GM18502 (cell line): ENCODE results near the gene TCN2.
"Not testable (repeated sequence)": the region's sequence is repeated elsewhere in the genome, so short reads cannot be mapped to it uniquely, and the experiment has no call there.

Experiments used
- ATAC-seq: cut with Tn5 transposase; IDR thresholded peaks from one replicate; pipeline ENCODE4 v1.9.1; 2021; ENCODE audit warnings: mild to moderate bottlenecking; ENCODE audit not compliant: unreplicated experiment, poor library complexity

TCN2 gene

DNA sequence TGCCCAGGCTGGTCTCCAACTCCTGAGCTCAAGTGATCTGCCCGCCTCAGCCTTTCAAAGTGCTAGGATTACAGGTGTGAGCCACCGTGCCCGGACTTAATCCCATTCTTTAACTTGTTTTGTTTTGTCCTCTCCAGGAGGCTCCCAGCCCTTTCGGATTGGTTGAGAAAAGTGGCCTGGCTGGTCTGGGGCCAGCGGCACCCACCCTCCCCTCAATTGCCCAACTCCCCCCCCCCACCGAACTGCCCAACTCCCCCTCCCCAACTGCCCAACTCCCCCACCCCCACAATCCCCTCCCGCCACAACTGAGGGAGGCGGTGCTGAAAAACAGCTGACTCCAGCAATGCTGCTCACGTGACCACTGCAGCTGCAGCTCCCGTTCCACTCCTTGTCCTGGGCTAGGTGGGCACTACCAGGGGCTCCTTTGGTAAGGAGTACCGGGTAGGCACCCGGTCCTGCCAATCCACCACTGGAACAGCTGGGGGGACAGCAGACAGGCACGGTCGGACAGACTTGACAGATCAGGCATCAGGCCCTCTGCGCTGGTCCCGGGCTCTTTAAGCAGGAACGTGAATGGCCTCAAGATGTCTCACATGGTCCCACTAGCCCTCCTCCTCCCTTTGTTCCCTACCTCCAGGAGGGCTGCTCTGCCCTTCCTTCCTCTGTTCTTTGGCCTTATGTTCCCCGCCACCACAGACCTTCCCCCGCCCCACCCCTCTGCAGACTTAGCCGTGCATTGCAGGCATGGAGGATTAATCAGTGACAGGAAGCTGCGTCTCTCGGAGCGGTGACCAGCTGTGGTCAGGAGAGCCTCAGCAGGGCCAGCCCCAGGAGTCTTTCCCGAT lies at the start of gene TCN2:
TSS of gene TCN2 (plus strand) at position 720 of the 845 bp plus-strand sequence. CDS start 158 bp downstream, outside the sequence.
- ATAC-seq = no peak

DNA sequence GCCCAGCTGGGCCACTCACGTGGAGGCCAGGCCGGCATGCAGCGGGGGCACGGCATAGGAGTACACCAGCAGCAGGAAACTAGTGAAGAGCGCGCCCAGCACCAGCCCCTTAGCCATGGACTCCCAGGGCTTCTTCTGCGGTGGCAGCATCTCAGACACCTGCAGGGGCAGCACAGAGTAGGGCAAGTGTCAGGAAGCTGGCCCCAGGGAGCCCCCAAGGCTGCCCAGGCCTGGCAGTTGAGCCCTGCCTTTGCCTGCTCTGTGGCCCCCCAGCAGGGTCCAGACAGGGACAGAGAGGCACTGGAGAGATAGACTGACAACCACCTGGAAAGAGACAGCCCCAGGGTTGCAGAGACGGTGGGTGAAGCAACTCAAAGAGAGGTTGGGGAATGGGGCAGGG lies 49.7 kb upstream of the TCN2 start:
- ATAC-seq = no peak

DNA sequence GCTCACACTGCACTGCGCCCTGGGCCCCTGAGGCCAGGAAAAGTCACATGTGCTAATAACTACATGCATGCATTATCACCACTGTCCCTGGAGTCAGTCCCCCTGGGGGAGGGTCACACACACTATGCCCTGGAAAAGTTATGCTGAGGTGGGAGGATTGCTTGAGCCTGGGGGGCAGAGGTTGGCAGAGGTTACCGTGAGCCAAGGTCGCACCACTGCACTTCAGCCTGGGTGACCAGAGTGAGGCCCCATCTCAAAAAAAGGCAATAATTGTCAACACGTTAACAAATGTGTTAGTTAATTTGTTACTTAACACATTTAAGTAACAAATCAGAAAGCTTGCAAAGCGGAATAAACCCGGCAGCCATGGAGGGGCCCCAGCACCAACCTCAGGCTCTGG lies 47.1 kb upstream of the TCN2 start:
- ATAC-seq = no peak

DNA sequence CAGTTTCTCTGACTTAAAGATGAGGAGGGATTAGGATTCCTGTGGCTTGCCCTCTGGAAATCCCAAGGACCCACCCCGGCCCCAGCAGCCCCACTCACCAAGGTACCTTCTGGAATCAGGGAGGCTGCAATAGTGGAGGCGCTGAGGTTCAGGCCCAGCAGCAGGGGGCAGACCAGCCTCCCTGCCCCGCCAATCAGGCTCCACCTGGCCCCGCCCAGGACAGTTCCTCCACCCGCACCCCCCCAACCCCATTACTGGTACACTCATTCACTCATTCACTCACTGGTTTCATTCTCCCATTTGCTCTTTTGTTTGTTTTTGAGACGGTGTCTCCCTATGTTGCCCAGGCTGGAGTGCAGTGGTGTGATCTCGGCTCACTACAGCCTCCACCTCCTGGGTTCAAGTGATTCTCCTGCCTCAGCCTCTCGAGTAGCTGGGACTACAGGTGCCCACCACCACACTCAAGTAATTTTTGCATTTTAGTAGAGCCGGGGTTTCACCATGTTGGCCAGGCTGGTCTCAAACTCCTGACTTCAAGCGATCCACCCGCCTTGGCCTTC lies 46.3 kb upstream of the TCN2 start:
- ATAC-seq = not testable (repeated sequence)

DNA sequence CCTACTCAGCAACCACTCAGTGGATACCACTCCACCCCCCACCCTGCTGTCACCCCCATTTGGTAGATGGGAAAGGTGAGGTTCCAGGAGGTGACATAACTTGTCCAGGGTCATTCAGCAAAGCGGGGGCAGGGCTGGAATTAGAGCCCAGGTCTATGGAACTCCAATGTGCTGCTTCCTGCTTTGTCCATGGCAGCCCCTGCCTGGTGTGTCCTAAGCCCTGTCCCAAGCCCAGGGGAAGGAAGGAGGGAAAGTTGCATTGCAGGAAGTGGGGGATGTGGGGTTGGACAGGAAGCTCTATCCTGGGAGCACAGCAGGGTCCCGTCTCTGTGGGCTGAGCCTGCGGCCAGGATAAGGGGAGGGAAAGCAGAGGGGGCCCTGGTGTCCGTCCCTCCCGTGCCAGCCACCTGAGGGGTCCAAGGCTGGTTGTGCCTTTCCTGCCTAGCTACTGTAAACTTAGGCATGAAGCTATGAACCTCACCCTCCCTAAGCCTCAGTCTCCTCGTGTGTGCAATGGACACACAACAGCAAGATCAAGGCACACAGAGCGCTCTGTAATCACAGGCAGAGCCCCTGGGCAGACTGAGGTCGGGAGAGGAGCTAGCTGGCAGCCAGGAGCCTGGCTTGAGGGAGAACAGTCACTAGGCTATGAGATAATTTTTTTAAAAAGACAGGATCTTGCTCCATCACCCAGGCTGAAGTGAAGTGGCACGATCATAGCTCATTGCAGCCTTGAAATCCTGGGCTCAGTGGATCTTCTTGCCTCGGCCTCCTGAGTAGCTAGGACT lies 45.4 kb upstream of the TCN2 start:
- ATAC-seq = no peak

DNA sequence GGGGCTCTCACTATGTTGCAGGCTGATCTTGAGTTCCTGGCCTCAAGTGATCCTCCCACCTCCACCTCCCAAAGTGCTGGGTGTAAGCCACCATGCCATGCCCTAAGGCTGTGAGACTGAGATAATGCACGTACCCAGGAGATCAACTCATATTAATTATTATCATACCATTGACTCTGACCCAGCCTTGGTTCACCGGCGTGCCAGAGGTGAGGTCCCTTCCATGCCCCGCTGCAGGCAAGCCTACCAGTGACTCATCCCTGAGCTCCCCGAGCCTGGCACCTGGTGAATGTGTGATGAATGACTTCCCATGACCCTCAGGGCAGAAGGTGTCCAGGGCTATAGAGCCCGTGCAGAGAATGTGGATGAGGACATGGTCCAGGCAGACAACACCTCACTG lies 44.6 kb upstream of the TCN2 start:
- ATAC-seq = no peak

DNA sequence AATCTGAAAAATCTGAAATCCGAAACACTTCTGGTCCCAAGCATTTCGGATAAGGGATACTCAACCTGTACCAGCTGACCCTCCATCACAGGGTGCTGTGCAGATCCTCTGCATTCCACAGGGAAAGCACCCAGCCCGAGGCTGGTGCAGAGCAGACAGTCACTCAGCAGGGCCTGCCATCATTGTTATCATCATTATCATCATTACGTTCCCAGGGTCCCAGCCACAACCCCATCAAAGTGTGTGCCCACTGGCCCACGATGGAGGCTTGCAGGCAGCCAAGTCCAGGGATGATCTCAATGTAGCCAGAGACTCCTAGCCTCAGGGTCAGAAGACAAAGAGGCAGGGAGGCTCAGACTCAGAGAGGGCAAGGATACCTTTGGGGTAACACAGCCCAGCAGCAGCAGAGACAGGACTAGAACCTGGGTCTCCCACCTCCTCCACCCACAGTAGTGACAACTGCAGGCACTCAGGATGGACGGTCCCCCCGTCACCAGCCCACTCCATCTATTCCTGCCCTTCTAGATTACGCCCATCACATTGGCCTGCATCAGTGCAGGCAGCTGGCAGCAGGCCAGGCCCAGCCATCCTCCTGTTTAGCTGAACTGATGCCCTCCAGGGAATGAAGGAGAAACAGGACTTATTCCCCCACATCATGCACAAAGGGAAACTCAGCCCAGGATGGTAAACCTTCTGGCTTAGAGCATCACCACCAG lies 42.8 kb upstream of the TCN2 start:
- ATAC-seq = no peak

DNA sequence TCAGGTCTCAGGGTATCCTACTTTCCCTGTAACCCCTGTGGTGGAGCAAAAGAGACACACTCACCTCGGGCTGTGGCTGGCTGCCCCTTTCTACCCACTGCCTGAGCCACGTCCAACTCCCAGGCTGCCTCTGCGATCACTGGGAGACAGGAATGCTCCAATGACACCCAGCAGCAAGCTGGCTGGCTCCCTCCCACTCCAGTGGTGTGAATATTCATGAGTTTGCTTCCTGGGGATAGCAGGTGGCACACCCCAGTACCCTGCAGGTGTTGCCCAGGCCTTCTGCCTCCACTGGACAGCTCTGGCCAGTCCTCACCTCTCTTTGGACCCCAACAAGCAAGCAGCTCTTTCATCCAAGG lies 42.2 kb upstream of the TCN2 start:
- ATAC-seq = no peak

DNA sequence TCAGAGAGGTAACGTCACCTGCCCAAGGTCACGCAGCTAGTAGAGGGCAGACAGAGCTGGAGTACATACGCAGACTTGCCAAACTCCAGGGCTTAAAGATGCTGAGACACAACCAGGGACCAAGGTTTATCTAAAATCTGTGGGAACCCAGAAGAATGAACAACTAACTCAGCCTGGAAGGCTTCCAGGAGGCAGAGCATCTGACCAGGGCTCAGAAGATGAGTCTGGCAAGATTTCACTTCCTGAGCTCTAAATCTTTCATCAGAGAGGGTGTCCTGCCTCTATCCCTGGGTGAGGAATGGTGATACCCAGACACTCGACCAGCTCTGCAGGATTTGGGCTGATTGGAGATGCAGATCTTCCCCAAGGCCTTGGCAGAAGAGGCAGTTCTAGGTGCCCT lies 41.6 kb upstream of the TCN2 start:
- no peak for ATAC-seq

DNA sequence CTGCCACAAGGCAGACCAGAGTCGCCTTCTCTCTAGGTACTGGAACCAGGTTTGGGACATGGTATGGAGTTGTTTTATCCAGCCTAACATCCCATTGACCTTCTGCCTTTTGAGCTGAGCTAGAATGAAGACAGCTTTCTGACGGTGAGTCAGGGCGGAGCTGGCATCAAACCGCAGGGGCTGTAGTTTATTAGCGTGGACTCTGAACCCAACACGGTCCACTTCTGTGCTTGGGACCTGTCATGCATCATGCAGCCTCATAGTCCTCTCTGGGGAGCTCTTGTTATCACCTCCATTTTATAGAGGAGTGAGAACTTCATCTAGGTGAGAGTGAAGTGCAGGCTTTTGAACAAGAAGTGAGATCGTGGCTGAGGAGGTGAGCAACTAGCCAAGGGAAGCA lies 40.8 kb upstream of the TCN2 start:
- no peak for ATAC-seq

DNA sequence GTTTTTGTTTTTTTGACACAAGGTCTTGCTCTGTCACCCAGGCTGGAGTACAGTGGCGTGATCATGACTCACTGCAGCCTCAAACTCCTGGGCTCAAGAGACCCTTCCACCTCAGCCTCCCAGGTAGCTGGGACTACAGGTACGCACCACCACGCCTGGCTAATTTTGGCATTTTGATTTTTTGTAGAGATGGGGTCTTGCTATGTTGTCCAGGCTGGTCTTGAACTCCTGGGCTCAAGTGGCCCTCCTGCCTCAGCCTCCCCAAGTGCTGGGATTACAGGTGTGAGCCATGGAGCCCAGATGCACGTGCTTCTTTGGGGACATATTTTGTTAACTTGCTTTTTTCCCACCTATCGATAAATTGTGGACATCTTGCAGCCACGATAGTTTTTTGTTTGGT lies 39.7 kb upstream of the TCN2 start:
- not testable (repeated sequence) for ATAC-seq

DNA sequence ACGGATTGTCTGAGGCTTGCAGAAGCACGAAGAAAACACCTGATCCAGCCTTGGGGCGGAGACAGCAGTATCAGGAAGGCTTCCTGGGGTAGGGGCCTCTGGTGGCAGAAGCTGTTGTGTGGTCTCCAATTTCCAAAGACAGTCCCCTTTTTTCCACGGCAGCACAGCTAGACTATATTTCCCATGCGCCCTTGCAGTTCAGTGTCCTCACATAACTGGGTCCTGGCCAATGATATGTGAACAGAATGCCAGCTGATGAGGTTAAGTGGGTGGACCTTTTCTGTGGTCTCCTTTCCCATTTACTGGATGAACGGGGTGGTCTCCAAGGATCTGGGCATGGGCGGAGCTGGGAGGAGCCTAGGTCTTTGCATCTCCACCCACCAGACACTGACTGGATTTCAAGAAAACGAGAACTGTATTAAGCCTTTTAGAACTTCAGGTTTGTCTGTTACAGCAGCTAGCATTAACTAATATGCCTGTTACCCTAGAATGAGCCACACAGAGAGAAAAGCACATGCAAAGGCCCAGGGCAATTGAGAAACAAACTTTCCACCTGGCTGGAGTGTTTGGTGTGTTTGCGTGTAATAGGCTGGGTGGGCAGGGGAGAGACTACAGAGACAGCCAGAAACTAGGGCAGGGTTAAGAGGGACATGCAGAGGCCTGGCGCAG lies 38.7 kb upstream of the TCN2 start:
- no peak for ATAC-seq

DNA sequence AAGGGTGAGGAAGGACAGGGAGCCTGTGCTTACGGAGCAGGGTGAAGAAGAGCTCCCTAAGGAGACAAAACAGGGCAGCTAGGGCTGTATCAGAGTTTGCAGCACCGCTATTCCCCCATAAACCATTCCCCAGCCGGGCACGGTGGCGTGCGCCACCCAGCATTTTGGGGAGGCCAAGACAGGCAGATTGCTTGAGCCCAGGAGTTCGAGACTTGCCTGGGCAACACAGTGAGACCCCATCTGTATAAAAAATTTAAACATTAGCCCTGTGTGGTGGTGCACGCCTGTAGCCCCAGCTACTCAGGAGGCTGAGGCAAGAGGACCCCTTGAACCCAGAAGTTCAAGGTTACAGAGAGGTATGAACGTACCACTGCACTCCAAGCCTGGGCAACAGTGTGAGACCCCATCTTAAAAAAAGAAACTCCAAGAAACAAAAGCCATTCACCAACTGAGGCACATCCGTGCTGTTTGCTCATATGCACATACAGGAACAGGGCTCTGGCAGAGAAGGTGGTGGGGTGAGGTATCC lies 37.2 kb upstream of the TCN2 start:
- ATAC-seq = no peak

DNA sequence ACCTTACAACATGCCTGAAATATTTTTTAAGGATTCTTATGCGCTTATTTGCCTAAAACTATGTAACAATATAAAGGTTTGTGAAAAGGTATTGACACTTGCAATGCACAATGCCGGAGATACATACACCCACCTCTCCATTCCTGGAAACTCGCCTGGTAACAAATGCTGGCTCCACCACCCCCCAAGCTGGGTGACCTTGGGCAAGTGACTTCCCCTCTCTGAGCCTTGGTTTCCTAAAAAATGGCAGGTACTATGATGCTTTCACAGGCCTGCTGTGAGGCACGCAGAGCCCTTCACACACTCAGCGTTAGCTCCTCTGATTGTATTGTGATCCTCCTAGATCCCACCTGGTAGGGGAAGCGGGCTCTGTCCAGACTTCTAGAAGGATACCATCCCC lies 34.8 kb upstream of the TCN2 start:
- no peak for ATAC-seq

DNA sequence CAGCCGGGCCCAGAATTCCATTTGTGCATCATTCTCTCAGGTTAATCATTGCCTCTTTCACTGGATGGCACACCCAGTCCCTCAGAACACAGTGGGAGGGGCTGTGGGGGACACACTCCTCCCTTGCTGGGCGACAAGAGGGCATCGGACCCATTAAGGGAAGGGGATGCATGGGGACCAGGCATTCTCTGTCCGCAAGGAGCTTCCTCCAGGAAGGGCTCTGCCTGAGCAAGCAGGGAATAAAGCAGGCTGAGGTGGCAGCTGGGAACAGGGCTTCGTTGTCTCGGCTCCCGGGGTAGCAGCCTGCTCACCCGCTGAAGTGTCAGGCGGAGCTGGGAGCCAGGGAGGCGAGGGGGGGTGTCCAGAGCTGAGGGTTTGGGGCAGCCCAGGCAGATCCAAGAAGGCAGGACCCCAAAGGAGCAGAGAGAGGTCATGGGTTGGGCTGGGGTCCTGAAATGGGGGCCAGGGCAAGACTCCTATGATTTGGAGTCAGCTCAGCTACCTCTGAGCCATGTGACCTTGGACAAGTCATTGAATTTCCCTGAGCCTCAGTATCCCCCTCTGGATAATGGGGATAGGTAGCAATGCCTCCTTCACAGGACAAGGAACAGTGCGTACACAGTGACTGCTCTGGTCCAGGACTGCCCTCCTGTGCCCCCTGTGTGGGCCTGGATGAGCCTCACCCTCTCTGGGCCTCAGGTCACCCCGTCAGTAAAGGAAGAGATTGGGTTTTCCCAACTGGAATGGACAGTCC lies 34.0 kb upstream of the TCN2 start:
- ATAC-seq = no peak

DNA sequence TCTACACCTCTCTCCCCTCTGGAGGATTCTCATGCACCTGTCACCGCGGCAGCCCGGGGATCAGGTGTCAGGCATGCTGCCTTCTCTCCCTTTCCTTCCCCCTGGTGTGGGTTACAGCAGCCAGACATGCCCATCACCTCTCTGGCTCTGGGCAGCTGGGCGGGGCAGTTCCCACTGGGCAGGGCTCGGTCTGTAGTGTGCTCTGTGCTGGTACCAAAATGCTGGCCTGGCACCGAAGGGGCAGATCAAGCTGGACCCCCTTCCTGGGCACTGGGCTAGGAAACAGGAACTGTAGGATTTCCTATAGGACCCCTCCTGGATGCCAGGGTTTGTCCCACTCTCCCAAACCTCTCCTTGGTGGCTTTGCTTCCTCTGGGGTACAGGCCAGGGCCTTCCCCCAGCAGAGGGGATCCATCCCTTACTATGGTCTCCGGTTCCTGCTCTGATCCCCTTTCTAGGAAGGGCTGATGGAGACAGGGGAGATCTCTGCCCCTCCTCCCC lies 33.3 kb upstream of the TCN2 start:
- no peak for ATAC-seq

DNA sequence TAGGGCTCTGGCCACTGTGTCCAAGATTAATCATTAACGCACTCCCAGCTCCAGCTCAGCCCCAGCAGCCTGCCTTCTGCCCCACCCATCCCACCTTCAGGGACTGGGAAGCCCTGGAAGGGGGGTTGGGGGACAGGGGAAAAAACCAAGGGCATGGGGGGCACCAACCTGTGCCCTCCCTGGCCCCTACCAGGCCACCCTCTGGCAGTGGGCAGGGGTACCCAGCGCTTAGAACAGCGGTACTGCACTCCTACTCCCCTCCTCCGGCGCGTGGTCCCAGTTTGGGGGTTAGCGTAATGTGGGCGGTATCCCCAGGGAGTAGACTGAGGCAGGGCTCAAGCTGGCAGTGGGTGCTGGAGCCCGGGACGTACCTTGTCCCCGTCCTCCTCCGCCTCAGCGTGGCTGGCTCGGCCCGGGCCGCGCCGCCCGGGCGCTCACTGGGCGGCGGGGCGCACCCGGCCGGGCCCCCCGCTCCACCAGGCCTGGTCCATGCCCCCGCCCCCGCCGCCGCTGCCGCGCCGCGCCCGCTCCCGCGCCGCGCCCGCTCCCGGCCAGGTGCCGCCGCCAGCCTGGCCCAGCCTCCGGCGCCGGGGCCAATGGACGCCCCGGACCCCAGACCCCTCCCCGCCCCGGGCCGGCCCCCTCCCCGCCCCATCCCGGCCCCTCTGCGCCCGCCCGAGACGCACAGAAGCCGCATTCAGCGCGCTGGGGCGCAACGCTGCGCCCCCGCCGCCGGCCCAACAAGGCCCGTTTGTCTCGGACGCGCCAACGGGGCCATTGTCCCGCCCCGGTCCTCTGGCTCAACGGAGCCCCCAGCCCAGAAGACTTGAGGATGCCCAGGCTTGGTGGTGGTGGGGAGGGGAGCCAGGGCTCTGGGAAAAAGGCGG lies 32.6 kb upstream of the TCN2 start, which contains the start of gene GAL3ST1:
TSS of gene GAL3ST1 (minus strand) at position 571 of the 887 bp plus-strand sequence. CDS start 17,273 bp downstream, outside the sequence.
- no peak for ATAC-seq
